Measurements from ENCODE around the gene LRRK1. TPM values are rescaled to one million over a fixed set of nuclear protein-coding genes. Genes with fewer than 3 reads are reported as not detected.
A peak's percentile ranks its signal among the peaks of the same experiment; 100 is the strongest.

The LRRK1 gene
- total and polyA plus RNA-seq, 2 donors, result 3.4 to 6.7 TPM

- no peak overlapping the region for H3K4me3 ChIP-seq (ENCODE audit: low read length in 2 of 2)
- DNase-seq (ENCODE audit: low read depth in 6 of 9, low spot score in 9 of 9), result no peak
- peaks cover 0 to under 1% of the 10 kb centered on the region in 2 donors for H3K27me3 ChIP-seq (ENCODE audit: control insufficient read depth in 2 of 2, insufficient read depth in 1 of 2, low read length in 1 of 2)
- H3K9me3 ChIP-seq (ENCODE audit: control insufficient read depth in 2 of 2, insufficient read depth in 1 of 2, low read length in 1 of 2), result peaks cover 0 to 2% of the 10 kb centered on the region in 2 donors
- H3K4me1 ChIP-seq (ENCODE audit: control insufficient read depth in 2 of 2, insufficient read depth in 2 of 2, low read length in 2 of 2), result no peaks in the 10 kb centered on the region
- WGBS, result 95% methylated on average over 5 of the region's 5 CpGs
- H3K27ac ChIP-seq (ENCODE audit: low read depth in 1 of 2, low read length in 1 of 2), result no peak overlapping the region
- no peaks in the 10 kb centered on the region for H3K36me3 ChIP-seq (ENCODE audit: control insufficient read depth in 2 of 2, insufficient read depth in 2 of 2, low read length in 1 of 2)
Observed at GRCh38 chr15:101001796-101002195, 82.6 kb downstream of the LRRK1 start.

DNA sequence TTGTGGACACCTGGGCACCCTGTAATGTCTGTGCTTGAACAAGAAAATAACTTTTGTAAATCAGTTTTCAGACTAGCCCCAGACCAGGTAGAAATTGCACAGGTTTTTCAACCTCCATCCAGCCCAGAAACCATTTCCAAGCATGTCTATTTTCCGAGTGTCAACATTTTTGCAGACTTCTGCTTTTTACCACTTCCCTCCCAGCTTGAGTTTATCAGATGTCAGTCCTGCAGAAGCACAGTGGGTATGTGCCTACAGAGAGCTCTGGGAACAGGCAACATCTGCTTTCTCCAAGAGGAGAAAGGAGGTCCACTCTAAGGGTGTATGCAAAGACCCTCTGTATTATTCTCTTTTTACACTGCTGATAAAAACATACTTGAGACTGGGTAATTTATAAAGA lies 83.9 kb downstream of the LRRK1 start:
- WGBS, result 22% methylated on average over 1 of the region's 1 CpG
- no peak overlapping the region for H3K27ac ChIP-seq (ENCODE audit: low read depth in 1 of 2, low read length in 1 of 2)
- H3K4me3 ChIP-seq (ENCODE audit: low read length in 2 of 2), result no peak overlapping the region
- peaks cover 0 to under 1% of the 10 kb centered on the region in 2 donors for H3K4me1 ChIP-seq (ENCODE audit: control insufficient read depth in 2 of 2, insufficient read depth in 2 of 2, low read length in 2 of 2)
- no peaks in the 10 kb centered on the region for H3K36me3 ChIP-seq (ENCODE audit: control insufficient read depth in 2 of 2, insufficient read depth in 2 of 2, low read length in 1 of 2)
- DNase-seq (ENCODE audit: low read depth in 6 of 9, low spot score in 9 of 9), result no peak
- peaks cover 0 to 2% of the 10 kb centered on the region in 2 donors for H3K9me3 ChIP-seq (ENCODE audit: control insufficient read depth in 2 of 2, insufficient read depth in 1 of 2, low read length in 1 of 2)
- H3K27me3 ChIP-seq (ENCODE audit: control insufficient read depth in 2 of 2, insufficient read depth in 1 of 2, low read length in 1 of 2), result peaks cover 0 to 12% of the 10 kb centered on the region in 2 donors

DNA sequence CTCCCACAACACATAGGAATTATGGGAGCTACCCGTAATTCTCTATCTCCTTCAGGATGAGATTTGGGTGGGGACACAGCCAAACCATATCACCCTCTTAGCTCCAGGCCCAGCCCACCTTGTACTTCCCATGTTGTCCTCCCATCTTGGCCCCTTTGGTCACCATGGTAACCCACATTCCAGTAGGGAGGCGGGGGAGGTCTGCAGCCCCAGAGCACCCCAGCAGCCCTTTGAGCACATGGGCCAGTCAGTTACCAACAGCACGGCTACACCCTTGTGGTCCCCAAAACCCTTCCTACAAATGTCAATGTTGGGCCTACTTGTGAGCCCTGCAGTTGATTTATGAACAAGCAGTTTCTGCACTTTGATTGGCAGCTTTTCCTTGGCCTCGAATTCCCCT lies 84.5 kb downstream of the LRRK1 start:
- H3K9me3 ChIP-seq (ENCODE audit: control insufficient read depth in 2 of 2, insufficient read depth in 1 of 2, low read length in 1 of 2), result peaks cover 0 to 2% of the 10 kb centered on the region in 2 donors
- H3K36me3 ChIP-seq (ENCODE audit: control insufficient read depth in 2 of 2, insufficient read depth in 2 of 2, low read length in 1 of 2), result no peaks in the 10 kb centered on the region
- no peak for DNase-seq (ENCODE audit: low read depth in 6 of 9, low spot score in 9 of 9)
- H3K4me3 ChIP-seq (ENCODE audit: low read length in 2 of 2), result no peak overlapping the region
- no peak overlapping the region for H3K27ac ChIP-seq (ENCODE audit: low read depth in 1 of 2, low read length in 1 of 2)
- 93% methylated on average over 4 of the region's 4 CpGs for WGBS
- peaks cover 0 to 17% of the 10 kb centered on the region in 2 donors for H3K27me3 ChIP-seq (ENCODE audit: control insufficient read depth in 2 of 2, insufficient read depth in 1 of 2, low read length in 1 of 2)
- H3K4me1 ChIP-seq (ENCODE audit: control insufficient read depth in 2 of 2, insufficient read depth in 2 of 2, low read length in 2 of 2), result peaks cover 4 to 6% of the 10 kb centered on the region in 2 donors

GRCh38 chr15:101004500-101004899 lies 85.3 kb downstream of the LRRK1 start:
- Histone ChIP-seq H3K9me3 (ENCODE audit: control insufficient read depth in 2 of 2, insufficient read depth in 1 of 2, low read length in 1 of 2) (peaks cover 0 to 2% of the 10 kb centered on the region in 2 donors), H3K27ac (ENCODE audit: low read depth in 1 of 2, low read length in 1 of 2) (no peak overlapping the region), H3K36me3 (ENCODE audit: control insufficient read depth in 2 of 2, insufficient read depth in 2 of 2, low read length in 1 of 2) (no peaks in the 10 kb centered on the region), H3K4me3 (ENCODE audit: low read length in 2 of 2) (no peak overlapping the region), H3K4me1 (ENCODE audit: control insufficient read depth in 2 of 2, insufficient read depth in 2 of 2, low read length in 2 of 2) (peaks cover 7 to 9% of the 10 kb centered on the region in 2 donors), H3K27me3 (ENCODE audit: control insufficient read depth in 2 of 2, insufficient read depth in 1 of 2, low read length in 1 of 2) (peaks cover 0 to 19% of the 10 kb centered on the region in 2 donors)
- no peak for DNase-seq (ENCODE audit: low read depth in 6 of 9, low spot score in 9 of 9)
- 96% methylated on average over 4 of the region's 4 CpGs for WGBS

- H3K36me3 ChIP-seq (ENCODE audit: control insufficient read depth in 2 of 2, insufficient read depth in 2 of 2, low read length in 1 of 2), result no peaks in the 10 kb centered on the region
- peaks cover 0 to 2% of the 10 kb centered on the region in 2 donors for H3K9me3 ChIP-seq (ENCODE audit: control insufficient read depth in 2 of 2, insufficient read depth in 1 of 2, low read length in 1 of 2)
- peaks cover 0 to 19% of the 10 kb centered on the region in 2 donors for H3K27me3 ChIP-seq (ENCODE audit: control insufficient read depth in 2 of 2, insufficient read depth in 1 of 2, low read length in 1 of 2)
- no peak for DNase-seq (ENCODE audit: low read depth in 6 of 9, low spot score in 9 of 9)
- no peak overlapping the region for H3K4me3 ChIP-seq (ENCODE audit: low read length in 2 of 2)
- H3K4me1 ChIP-seq (ENCODE audit: control insufficient read depth in 2 of 2, insufficient read depth in 2 of 2, low read length in 2 of 2), result peaks cover 7 to 9% of the 10 kb centered on the region in 2 donors
- no peak overlapping the region for H3K27ac ChIP-seq (ENCODE audit: low read depth in 1 of 2, low read length in 1 of 2)
- 98% methylated on average over 10 of the region's 10 CpGs for whole genome bisulfite sequencing
Observed at GRCh38 chr15:101004986-101005747, 86.0 kb downstream of the LRRK1 start.

GRCh38 chr15:101006931-101007691 lies 88.0 kb downstream of the LRRK1 start:
- peak in 8 of 9 donors; percentile 18 to 61 (median 35) for DNase-seq (ENCODE audit: low read depth in 6 of 9, low spot score in 9 of 9)
- Histone ChIP-seq H3K9me3 (ENCODE audit: control insufficient read depth in 2 of 2, insufficient read depth in 1 of 2, low read length in 1 of 2) (peaks cover 0 to 2% of the 10 kb centered on the region in 2 donors), H3K27me3 (ENCODE audit: control insufficient read depth in 2 of 2, insufficient read depth in 1 of 2, low read length in 1 of 2) (peaks cover 0 to 19% of the 10 kb centered on the region in 2 donors), H3K36me3 (ENCODE audit: control insufficient read depth in 2 of 2, insufficient read depth in 2 of 2, low read length in 1 of 2) (no peaks in the 10 kb centered on the region), H3K27ac (ENCODE audit: low read depth in 1 of 2, low read length in 1 of 2) (no peak overlapping the region), H3K4me3 (ENCODE audit: low read length in 2 of 2) (no peak overlapping the region), H3K4me1 (ENCODE audit: control insufficient read depth in 2 of 2, insufficient read depth in 2 of 2, low read length in 2 of 2) (peaks cover 7 to 9% of the 10 kb centered on the region in 2 donors)
- 28% methylated on average over 27 of the region's 27 CpGs for WGBS

DNA sequence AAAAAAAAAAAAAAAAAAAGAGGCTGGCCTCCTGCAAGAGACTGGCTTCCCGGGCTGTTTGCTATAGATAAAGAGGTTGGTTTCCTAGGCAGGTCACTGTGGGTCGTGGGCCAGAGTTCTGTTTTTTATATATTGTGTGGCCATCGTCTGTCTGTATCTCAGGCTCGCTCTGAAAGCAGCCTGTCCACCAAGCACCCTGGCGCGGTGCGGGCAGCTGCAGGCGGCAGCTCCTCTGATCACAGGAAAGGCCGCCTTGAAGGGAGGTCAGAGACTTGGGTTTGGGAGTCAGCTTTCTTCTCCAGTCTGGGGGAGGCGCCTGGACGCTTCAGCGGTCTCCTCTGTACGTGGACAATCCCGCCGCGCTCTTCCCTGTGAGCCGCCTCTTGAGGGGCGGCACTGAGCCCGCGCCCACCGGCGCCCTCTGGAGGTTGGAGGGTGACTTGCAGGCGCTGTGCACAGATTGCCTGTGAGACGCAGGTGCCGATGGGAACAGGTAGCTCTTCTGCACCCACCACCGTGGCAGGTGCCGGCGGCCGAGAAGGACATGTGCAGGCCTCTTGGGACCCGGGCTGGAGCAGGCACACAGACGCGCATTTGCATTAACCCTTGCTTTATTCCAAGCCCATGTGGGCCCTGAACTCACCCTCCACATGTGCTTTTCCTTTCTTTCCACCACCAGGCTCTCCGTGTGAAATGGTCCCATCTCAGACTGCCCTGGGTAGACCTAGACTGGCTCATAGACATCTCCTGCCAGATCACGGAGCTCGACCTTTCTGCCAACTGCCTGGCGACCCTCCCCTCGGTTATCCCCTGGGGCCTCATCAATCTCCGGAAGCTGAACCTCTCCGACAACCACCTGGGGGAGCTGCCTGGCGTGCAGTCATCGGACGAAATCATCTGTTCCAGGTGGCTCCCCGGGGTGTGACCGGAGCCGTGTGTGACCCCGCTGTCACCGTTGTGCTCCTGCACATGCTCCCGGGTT lies 89.3 kb downstream of the LRRK1 start:
- Histone ChIP-seq H3K4me3 (ENCODE audit: low read length in 2 of 2) (peak overlapping the region; percentile 44 to 59), H3K36me3 (ENCODE audit: control insufficient read depth in 2 of 2, insufficient read depth in 2 of 2, low read length in 1 of 2) (no peaks in the 10 kb centered on the region), H3K27ac (ENCODE audit: low read depth in 1 of 2, low read length in 1 of 2) (no peak overlapping the region), H3K9me3 (ENCODE audit: control insufficient read depth in 2 of 2, insufficient read depth in 1 of 2, low read length in 1 of 2) (peaks cover 0 to 2% of the 10 kb centered on the region in 2 donors), H3K27me3 (ENCODE audit: control insufficient read depth in 2 of 2, insufficient read depth in 1 of 2, low read length in 1 of 2) (peaks cover 0 to 19% of the 10 kb centered on the region in 2 donors), H3K4me1 (ENCODE audit: control insufficient read depth in 2 of 2, insufficient read depth in 2 of 2, low read length in 2 of 2) (peaks cover 7 to 11% of the 10 kb centered on the region in 2 donors)
- peak; percentile 49 to 89 (median 75) for DNase-seq (ENCODE audit: low read depth in 6 of 9, low spot score in 9 of 9)
- 25% methylated on average over 48 of the region's 48 CpGs for WGBS

DNA sequence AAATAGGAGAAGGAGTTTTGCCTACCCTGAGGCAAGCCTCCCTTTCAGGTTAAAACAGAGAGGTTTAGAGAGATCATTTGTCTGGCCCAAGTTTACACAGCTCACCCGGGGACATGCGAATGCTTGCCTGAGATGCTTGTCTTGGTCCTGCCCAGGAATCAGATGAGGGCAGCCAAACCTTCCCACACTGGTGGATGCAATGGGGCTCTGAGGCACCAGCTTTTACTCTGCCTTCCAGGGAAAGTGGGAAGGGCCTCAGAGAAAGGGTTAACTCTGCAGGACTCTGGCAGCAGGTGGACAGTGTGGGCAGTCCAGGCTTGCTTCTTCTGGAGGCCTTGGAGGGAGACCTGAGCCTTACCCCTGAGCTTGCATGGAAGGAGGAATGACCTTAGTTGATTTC lies 90.0 kb downstream of the LRRK1 start:
- DNase-seq (ENCODE audit: low read depth in 6 of 9, low spot score in 9 of 9), result no peak
- Histone ChIP-seq H3K4me3 (ENCODE audit: low read length in 2 of 2) (no peak overlapping the region), H3K27ac (ENCODE audit: low read depth in 1 of 2, low read length in 1 of 2) (no peak overlapping the region), H3K36me3 (ENCODE audit: control insufficient read depth in 2 of 2, insufficient read depth in 2 of 2, low read length in 1 of 2) (no peaks in the 10 kb centered on the region), H3K4me1 (ENCODE audit: control insufficient read depth in 2 of 2, insufficient read depth in 2 of 2, low read length in 2 of 2) (peaks cover 7 to 14% of the 10 kb centered on the region in 2 donors), H3K27me3 (ENCODE audit: control insufficient read depth in 2 of 2, insufficient read depth in 1 of 2, low read length in 1 of 2) (peaks cover 0 to 19% of the 10 kb centered on the region in 2 donors), H3K9me3 (ENCODE audit: control insufficient read depth in 2 of 2, insufficient read depth in 1 of 2, low read length in 1 of 2) (peaks cover 0 to 2% of the 10 kb centered on the region in 2 donors)
- 94% methylated on average over 2 of the region's 2 CpGs for WGBS
